PC-9 (cell line): ENCODE results near the gene ALG11. TPM values are rescaled to one million over a fixed set of nuclear protein-coding genes. Genes with fewer than 3 reads are reported as not detected.

Experiments
- BruUV-seq: library from RNA; stranded (reverse); fragments of 400-500 nt; replicated peaks from 2 replicates; lab custom pipeline; 2021; lab: Mats Ljungman, UMichigan
- CTCF ChIA-PET: fragments of 300-600 bp; sonication (Branson Sonifier 250); formaldehyde crosslinking; loops from one replicate; lab custom pipeline; 2022; ENCODE audit warnings: antibody characterized with exemption; lab: Charles Lee
- POLR2A ChIA-PET: fragments of 300-600 bp; sonication (Branson Sonifier 250); formaldehyde crosslinking; loops from one replicate; lab custom pipeline; 2022; ENCODE audit warnings: antibody characterized with exemption; ENCODE audit not compliant: unreplicated experiment; lab: Charles Lee
- DNase-seq, 2 experiments: peaks; one replicate each; pipeline versions ENCODE4 v3.0.0 to v3.0.0-alpha.2; 2015 to 2022; ENCODE audit warnings: mixed read lengths in 1 of 2
- H2AFZ ChIP-seq: fragments of 200-600 bp; sonication (generic); 2 replicates; pipeline ENCODE4 v1.8.1; 2017; ENCODE audit warnings: antibody characterized with exemption
- H3F3A ChIP-seq: fragments of 200-600 bp; sonication (generic); 2 replicates; pipeline ENCODE4 v1.8.1; 2017; ENCODE audit warnings: antibody characterized with exemption, mild to moderate bottlenecking, low read depth; ENCODE audit not compliant: insufficient read depth
- H3K27ac ChIP-seq: fragments of 200-600 bp; sonication (generic); 2 replicates; pipeline ENCODE4 v1.6.1; 2016; ENCODE audit warnings: mixed run types
- H3K27me3 ChIP-seq: fragments of 200-600 bp; sonication (generic); 2 replicates; pipeline ENCODE4 v1.6.1; 2016; ENCODE audit warnings: low read depth, mixed run types; ENCODE audit not compliant: insufficient read depth
- H3K36me3 ChIP-seq: fragments of 200-600 bp; sonication (generic); 2 replicates; pipeline ENCODE4 v1.6.1; 2016; ENCODE audit warnings: low read depth, mixed run types
- H3K4me1 ChIP-seq: fragments of 200-600 bp; sonication (generic); replicated peaks from 2 replicates; pipeline ENCODE4 v1.6.1; 2016; ENCODE audit warnings: mixed run types; ENCODE audit not compliant: insufficient read depth
- H3K4me2 ChIP-seq: fragments of 200-600 bp; sonication (generic); 2 replicates; pipeline ENCODE4 v1.6.1; 2017; ENCODE audit warnings: mixed run types
- H3K4me3 ChIP-seq: fragments of 200-600 bp; sonication (generic); 2 replicates; pipeline ENCODE4 v1.6.1; 2016; ENCODE audit warnings: mixed run types
- H3K79me2 ChIP-seq: fragments of 200-600 bp; sonication (generic); 2 replicates; pipeline ENCODE4 v1.6.1; 2017; ENCODE audit warnings: low read depth, mixed run types
- H3K9me2 ChIP-seq: fragments of 200-600 bp; sonication (generic); 2 replicates; pipeline ENCODE4 v1.8.1; 2017; ENCODE audit warnings: mild to moderate bottlenecking; ENCODE audit not compliant: insufficient read depth
- H3K9me3 ChIP-seq: fragments of 200-600 bp; sonication (generic); 2 replicates; pipeline ENCODE4 v1.8.1; 2016; ENCODE audit warnings: low read depth; ENCODE audit not compliant: insufficient read depth
- H4K20me1 ChIP-seq: fragments of 200-600 bp; sonication (generic); 2 replicates; pipeline ENCODE4 v1.8.1; 2017; ENCODE audit not compliant: insufficient read depth
- EZH2 ChIP-seq: fragments of 200-600 bp; sonication (generic); IDR thresholded peaks from 2 replicates; pipeline ENCODE4 v1.8.0; 2017; ENCODE audit warnings: antibody characterized with exemption, low read depth
- intact Hi-C: fragments of 100-400 bp; cut with micrococcal nuclease; formaldehyde crosslinking; loops from one replicate; pipeline ENCODE4 v1.10.0; 2022; ENCODE audit not compliant: unreplicated experiment
- total RNA-seq: library from RNA; stranded (reverse); gene quantifications from 2 replicates; pipeline ENCODE4 v1.2.3, GENCODE V29; 2021
- TF ChIP-seq, protein P1 (sequence below): fragments of 200-600 bp; sonication (generic); conservative IDR thresholded peaks from 2 replicates; pipeline ENCODE4 v1.6.1; 2017; ENCODE audit warnings: mixed run types, antibody characterized with exemption, mild to moderate bottlenecking, moderate library complexity

Gene ALG11
- total RNA-seq, 1 experiment from 2014 or later: 15.0 TPM

DNA sequence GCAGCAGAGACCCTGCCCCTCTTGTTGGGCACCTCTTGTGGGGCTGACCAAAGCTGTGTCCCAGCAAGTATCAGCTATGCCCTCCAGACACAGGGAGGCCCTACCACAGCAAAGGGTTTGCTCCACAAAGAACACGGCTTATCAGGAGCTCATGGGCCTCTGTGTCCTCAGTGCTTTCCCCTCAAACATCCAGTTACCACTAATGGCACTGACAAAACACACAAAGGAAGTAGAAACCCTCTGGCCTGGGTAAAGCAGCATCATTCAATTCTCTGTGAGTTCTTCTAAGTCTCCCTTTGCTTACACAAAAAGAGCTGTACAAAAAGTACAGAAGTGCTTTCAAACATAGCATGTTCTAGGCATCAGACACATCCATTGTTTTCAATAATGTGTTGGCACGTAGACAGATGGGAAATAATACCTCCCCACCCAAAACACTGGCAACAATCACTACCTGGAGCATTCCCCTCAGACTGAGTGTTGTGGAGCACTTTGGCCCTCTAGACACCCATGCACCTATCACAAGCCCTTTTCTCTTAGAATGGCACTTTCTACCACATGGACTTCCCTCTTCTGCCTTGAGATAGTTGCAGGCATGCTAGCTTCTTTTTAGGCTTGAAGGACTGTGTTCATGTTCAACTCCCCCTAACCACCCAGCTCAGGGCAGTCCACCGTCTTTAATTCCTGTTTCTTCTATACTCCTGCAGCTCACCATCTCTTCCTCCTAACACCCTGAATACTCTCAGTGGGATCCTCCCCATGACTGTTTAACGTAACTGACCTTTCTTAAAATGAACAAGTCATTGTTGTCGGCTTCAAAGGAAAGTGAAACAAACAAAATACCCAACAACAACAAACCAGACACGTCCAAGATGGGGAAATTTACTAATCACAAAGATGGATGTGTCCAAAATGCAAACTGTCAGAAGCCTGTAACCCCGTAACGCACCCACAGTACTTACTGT, 44.4 kb upstream of the ALG11 start:
- POLR2A ChIA-PET: no interaction called here
- intact Hi-C loops: no loop called here

GRCh38 chr13:51970349-51970748, 41.8 kb upstream of the ALG11 start:
- intact Hi-C loops: no loop called here
- Histone ChIP-seq H3F3A (no peaks in the 10 kb centered on the region), H3K79me2 (no peaks in the 10 kb centered on the region), H3K27me3 (no peaks in the 10 kb centered on the region), H2AFZ (no peak overlapping the region), H3K4me2 (no peak overlapping the region), H4K20me1 (no peaks in the 10 kb centered on the region), H3K9me2 (no peaks in the 10 kb centered on the region), H3K4me1 (no peaks in the 10 kb centered on the region), H3K4me3 (no peak overlapping the region), H3K9me3 (no peaks in the 10 kb centered on the region), H3K27ac (no peak overlapping the region), H3K36me3 (no peaks in the 10 kb centered on the region)
- TF ChIP-seq EZH2: no peak
- TF ChIP-seq, protein P1, sequence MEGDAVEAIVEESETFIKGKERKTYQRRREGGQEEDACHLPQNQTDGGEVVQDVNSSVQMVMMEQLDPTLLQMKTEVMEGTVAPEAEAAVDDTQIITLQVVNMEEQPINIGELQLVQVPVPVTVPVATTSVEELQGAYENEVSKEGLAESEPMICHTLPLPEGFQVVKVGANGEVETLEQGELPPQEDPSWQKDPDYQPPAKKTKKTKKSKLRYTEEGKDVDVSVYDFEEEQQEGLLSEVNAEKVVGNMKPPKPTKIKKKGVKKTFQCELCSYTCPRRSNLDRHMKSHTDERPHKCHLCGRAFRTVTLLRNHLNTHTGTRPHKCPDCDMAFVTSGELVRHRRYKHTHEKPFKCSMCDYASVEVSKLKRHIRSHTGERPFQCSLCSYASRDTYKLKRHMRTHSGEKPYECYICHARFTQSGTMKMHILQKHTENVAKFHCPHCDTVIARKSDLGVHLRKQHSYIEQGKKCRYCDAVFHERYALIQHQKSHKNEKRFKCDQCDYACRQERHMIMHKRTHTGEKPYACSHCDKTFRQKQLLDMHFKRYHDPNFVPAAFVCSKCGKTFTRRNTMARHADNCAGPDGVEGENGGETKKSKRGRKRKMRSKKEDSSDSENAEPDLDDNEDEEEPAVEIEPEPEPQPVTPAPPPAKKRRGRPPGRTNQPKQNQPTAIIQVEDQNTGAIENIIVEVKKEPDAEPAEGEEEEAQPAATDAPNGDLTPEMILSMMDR: no peak
- no peak for DNase-seq
- CTCF ChIA-PET: no interaction called here
- no TSS peak for BruUV-seq
- POLR2A ChIA-PET: no interaction called here

More for the DNA sequence above, 44.4 kb upstream of the ALG11 start:
- no peaks in the 10 kb centered on the region for H3K4me1 ChIP-seq
- H3K79me2 ChIP-seq: no peaks in the 10 kb centered on the region
- H3F3A ChIP-seq: no peaks in the 10 kb centered on the region
- TF ChIP-seq, protein P1: no peak
- TF ChIP-seq EZH2: no peak
- no peaks in the 10 kb centered on the region for H3K36me3 ChIP-seq
- H2AFZ ChIP-seq: no peak overlapping the region
- H4K20me1 ChIP-seq: no peaks in the 10 kb centered on the region
- H3K9me3 ChIP-seq: no peaks in the 10 kb centered on the region
- no peaks in the 10 kb centered on the region for H3K9me2 ChIP-seq
- CTCF ChIA-PET: no interaction called here
- BruUV-seq: no TSS peak
- no peaks in the 10 kb centered on the region for H3K27me3 ChIP-seq
- no peak for DNase-seq
- H3K4me2 ChIP-seq: no peak overlapping the region
- no peak overlapping the region for H3K4me3 ChIP-seq
- H3K27ac ChIP-seq: no peak overlapping the region

DNA sequence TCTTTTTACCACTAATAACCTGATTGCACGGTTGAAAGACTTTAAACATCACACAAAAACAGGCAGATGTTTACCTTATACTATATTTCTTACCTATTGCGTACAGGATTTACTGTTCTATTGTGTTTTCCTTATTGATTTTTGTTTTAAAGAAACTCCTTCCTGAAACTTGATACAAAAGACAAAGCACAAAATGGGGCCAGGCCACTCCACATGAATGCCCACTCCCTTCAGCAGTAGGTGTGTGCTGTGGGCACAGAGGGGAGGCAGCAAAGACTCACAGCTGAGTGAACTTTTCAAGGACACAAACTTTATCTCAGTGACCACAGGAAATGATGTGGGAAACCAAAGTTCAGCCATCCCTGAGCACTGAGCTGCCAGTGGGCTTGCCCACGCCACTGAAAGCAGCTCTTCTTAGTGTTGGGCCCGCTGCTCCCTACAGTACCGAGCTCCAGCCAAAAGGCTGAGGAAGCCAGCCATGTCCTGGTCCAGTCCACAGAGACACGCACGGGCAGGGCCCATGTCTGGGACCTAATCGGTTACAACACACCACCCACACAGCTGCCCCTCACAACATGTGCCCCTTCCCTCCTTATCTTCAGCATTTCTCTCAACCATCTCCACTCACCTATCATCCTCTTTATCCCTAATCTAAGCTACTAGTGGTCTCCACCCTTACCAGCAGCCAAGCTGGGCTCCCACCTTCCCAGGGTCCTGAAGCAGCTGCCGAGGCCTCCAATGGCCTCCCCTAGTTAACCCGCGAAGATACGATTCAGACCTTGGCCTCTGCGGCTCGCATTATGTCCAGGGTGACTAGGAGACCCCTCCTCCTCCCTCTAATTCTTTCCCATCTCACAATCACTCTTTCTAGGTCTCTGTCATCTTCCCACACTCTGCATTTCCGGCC, 40.4 kb upstream of the ALG11 start:
- Histone ChIP-seq H3F3A (no peaks in the 10 kb centered on the region), H3K27ac (no peak overlapping the region), H3K4me3 (no peak overlapping the region), H3K27me3 (no peaks in the 10 kb centered on the region), H4K20me1 (no peaks in the 10 kb centered on the region), H3K4me2 (no peak overlapping the region), H3K36me3 (no peaks in the 10 kb centered on the region), H3K79me2 (no peaks in the 10 kb centered on the region), H2AFZ (no peak overlapping the region), H3K9me3 (no peaks in the 10 kb centered on the region), H3K9me2 (no peaks in the 10 kb centered on the region), H3K4me1 (no peaks in the 10 kb centered on the region)
- DNase-seq: no peak
- CTCF ChIA-PET: no interaction called here
- intact Hi-C loops: no loop called here
- POLR2A ChIA-PET: no interaction called here
- TF ChIP-seq EZH2: no peak
- TF ChIP-seq, protein P1: no peak
- no TSS peak for BruUV-seq
